Endothelial cell of umbilical vein (primary cell): ENCODE data around the gene KAT7. TPM values are rescaled to one million over a fixed set of nuclear protein-coding genes. Genes with fewer than 3 reads are reported as not detected.

Experiments used
- BruUV-seq: library from RNA; stranded (reverse); fragments of 400-500 nt; replicated peaks from 2 replicates; lab custom pipeline; 2021; lab: Mats Ljungman, UMichigan
- CTCF ChIA-PET: fragments of 300-600, 350-600 bp; sonication (Branson Sonifier 250); formaldehyde crosslinking; loops from one replicate; lab custom pipeline; 2021; ENCODE audit warnings: antibody characterized with exemption, inconsistent platforms; lab: Charles Lee
- POLR2A ChIA-PET: fragments of 300-600, 350-600 bp; sonication (Branson Sonifier 250); formaldehyde crosslinking; loops from one replicate; lab custom pipeline; 2021; ENCODE audit warnings: antibody characterized with exemption, inconsistent platforms; lab: Charles Lee
- DNase-seq: peaks from one replicate; pipeline ENCODE4 v3.0.0-alpha.2; 2011; ENCODE audit warnings: low read depth, low spot score
- FAIRE-seq: peaks from 2 replicates; lab custom pipeline; 2011; peaks lifted over from hg19 to GRCh38; lab: Jason Lieb, UNC
- H2AFZ ChIP-seq: 2 replicates; pipeline ENCODE4 v1.6.0; 2012; ENCODE audit warnings: low read depth, low read length, control low read depth, inconsistent platforms
- H3K27ac ChIP-seq: 2 replicates; pipeline ENCODE4 v1.5.1; 2011; ENCODE audit warnings: low read depth, mild to moderate bottlenecking, control low read depth, low read length, moderate library complexity; ENCODE audit not compliant: insufficient read depth
- H3K27me3 ChIP-seq, 2 experiments: 2 replicates each; pipeline versions ENCODE4 v1.6.0 to v1.6.1; 2011; ENCODE audit warnings: low read length in 2 of 2, mixed read lengths in 1 of 2; ENCODE audit not compliant: control insufficient read depth in 2 of 2, insufficient read depth in 2 of 2
- H3K36me3 ChIP-seq, 2 experiments: 2 replicates in 1 of 2; 3 replicates in 1 of 2; pipeline ENCODE4 v1.5.1; 2011; ENCODE audit warnings: low read length in 2 of 2, mild to moderate bottlenecking in 1 of 2, moderate library complexity in 1 of 2; ENCODE audit not compliant: control insufficient read depth in 2 of 2, insufficient read depth in 2 of 2; ENCODE audit errors: extremely low read depth in 1 of 2
- H3K4me1 ChIP-seq: 3 replicates; pipeline ENCODE4 v1.5.1; 2011; ENCODE audit warnings: mild to moderate bottlenecking, low read length; ENCODE audit not compliant: control insufficient read depth, insufficient read depth; ENCODE audit errors: extremely low read depth
- H3K4me2 ChIP-seq: 2 replicates; pipeline ENCODE4 v1.6.1; 2011; ENCODE audit warnings: low read length, control low read depth, mixed read lengths; ENCODE audit not compliant: insufficient read depth
- H3K4me3 ChIP-seq, 3 experiments: fragments of 200-600 bp in 1 of 3; sonication (generic), shearing (Covaris generic) in 1 of 3; replicated peaks in 1 of 3; 2 replicates each; pipeline ENCODE4 v1.5.1; 2011 to 2016; ENCODE audit warnings: control low read depth in 3 of 3, low read length in 3 of 3, mild to moderate bottlenecking in 2 of 3, inconsistent platforms in 1 of 3, low read depth in 1 of 3, moderate library complexity in 1 of 3; ENCODE audit not compliant: insufficient read depth in 1 of 3
- H3K79me2 ChIP-seq: 2 replicates; pipeline ENCODE4 v1.6.0; 2012; ENCODE audit warnings: low read length, inconsistent platforms; ENCODE audit not compliant: control insufficient read depth, insufficient read depth
- H3K9ac ChIP-seq: replicated peaks from 2 replicates; pipeline ENCODE3; 2011; ENCODE audit warnings: low read length, control low read depth; ENCODE audit not compliant: insufficient read depth; ENCODE audit errors: extremely low read depth
- H3K9me1 ChIP-seq: replicated peaks from 3 replicates; pipeline ENCODE4 v1.6.0; 2011; ENCODE audit warnings: mild to moderate bottlenecking, low read length; ENCODE audit not compliant: control insufficient read depth, insufficient read depth; ENCODE audit errors: extremely low read depth
- H3K9me3 ChIP-seq: replicated peaks from 2 replicates; pipeline ENCODE4 v1.5.1; 2012; ENCODE audit warnings: low read length, inconsistent platforms; ENCODE audit not compliant: control insufficient read depth, insufficient read depth
- H4K20me1 ChIP-seq: replicated peaks from 2 replicates; pipeline ENCODE3; 2011; ENCODE audit warnings: mild to moderate bottlenecking, low read length; ENCODE audit not compliant: control insufficient read depth, insufficient read depth; ENCODE audit errors: extremely low read depth
- EZH2 ChIP-seq: IDR thresholded peaks from 2 replicates; pipeline ENCODE4 v1.6.1; 2012; ENCODE audit warnings: borderline replicate concordance, low read depth, mild to moderate bottlenecking, moderate library complexity, low read length, inconsistent platforms; ENCODE audit not compliant: severe bottlenecking
- FOS ChIP-seq: IDR thresholded peaks from 2 replicates; pipeline ENCODE4 v1.6.1; 2011; ENCODE audit warnings: mild to moderate bottlenecking, low read length, moderate library complexity, borderline replicate concordance; ENCODE audit not compliant: insufficient read depth
- GATA2 ChIP-seq: IDR thresholded peaks from 2 replicates; pipeline ENCODE4 v1.7.0; 2011; ENCODE audit warnings: low read depth, mild to moderate bottlenecking, moderate library complexity, mixed read lengths, low read length; ENCODE audit not compliant: insufficient read length, insufficient read depth
- JUN ChIP-seq: IDR thresholded peaks from 2 replicates; pipeline ENCODE4 v1.6.1; 2011; ENCODE audit warnings: borderline replicate concordance, low read depth; ENCODE audit not compliant: insufficient read length, insufficient read depth
- MYC ChIP-seq: IDR thresholded peaks from one replicate; pipeline ENCODE4 v1.6.1; 2011; ENCODE audit warnings: mild to moderate bottlenecking, low read depth, low read length
- POLR2AphosphoS5 ChIP-seq: IDR thresholded peaks from 2 replicates; pipeline ENCODE4 v1.6.1; 2012; ENCODE audit warnings: low read depth, mild to moderate bottlenecking, control low read depth, low read length, moderate library complexity; ENCODE audit not compliant: insufficient read depth
- dilution Hi-C: fragments of 300-500 bp; cut with MboI; formaldehyde crosslinking; loops from one replicate; pipeline ENCODE4 v1.15.0; 2019; ENCODE audit warnings: low sequenced_read_pairs; ENCODE audit not compliant: extremely low pct_ligation_motif_present
- intact Hi-C: fragments of 100-400 bp; cut with micrococcal nuclease; formaldehyde crosslinking; loops from one replicate; pipeline ENCODE4 v1.10.0; 2022
- polyA plus RNA-seq, 4 experiments: library from polyadenylated mRNA; depleted of rRNA in 3 of 4; stranded (reverse) in 3 of 4; unstranded in 1 of 4; fragments of >200 nt; gene quantifications; 2 replicates each; pipeline versions ENCODE4 v1.2.1 to v1.2.3, GENCODE V29; 2011 to 2012; ENCODE audit warnings: missing spikeins in 1 of 4
- total RNA-seq: library from RNA; stranded (reverse); gene quantifications from 2 replicates; pipeline ENCODE4 v1.2.3, GENCODE V29; 2021
- TF ChIP-seq, protein P1 (sequence below): IDR thresholded peaks from 2 replicates; pipeline ENCODE4 v1.6.1; 2011; ENCODE audit not compliant: insufficient read depth, insufficient read length

Gene KAT7
- total and polyA plus RNA-seq, 2 donors (not counting 3 experiments of a cell fraction or from before 2014, with no cell fraction given): 44.5 to 66.2 TPM

GRCh38 chr17:49777563-49777962, 10.9 kb upstream of the KAT7 start:
- no peaks in the 10 kb centered on the region for H3K9me1 ChIP-seq
- H3K4me2 ChIP-seq: no peak overlapping the region
- intact Hi-C loops: no loop called here
- H4K20me1 ChIP-seq: no peaks in the 10 kb centered on the region
- H3K36me3 ChIP-seq: no peaks in the 10 kb centered on the region
- H2AFZ ChIP-seq: no peak overlapping the region
- H3K27me3 ChIP-seq: no peaks in the 10 kb centered on the region
- H3K27ac ChIP-seq: no peak overlapping the region
- BruUV-seq: no TSS peak
- DNase-seq: no peak
- ChIA-PET POLR2A (no interaction called here), CTCF (interaction anchor here (1.2 to 4.1 kb wide), 4 partner anchors 14 to 80 kb away, joined by 3 to 27 read pairs (median 12); partner anchors contain the start of genes FAM117A and SLC35B1)
- FAIRE-seq: no peak
- H3K4me1 ChIP-seq: peaks cover 26% of the 10 kb centered on the region
- no peak overlapping the region for H3K9ac ChIP-seq
- dilution Hi-C loops: no loop called here
- H3K79me2 ChIP-seq: no peaks in the 10 kb centered on the region
- no peaks in the 10 kb centered on the region for H3K9me3 ChIP-seq
- no peak overlapping the region for H3K4me3 ChIP-seq
- TF ChIP-seq POLR2AphosphoS5 (no peak), EZH2 (no peak), GATA2 (no peak), MYC (no peak), FOS (no peak), JUN (no peak)
- TF ChIP-seq, protein P1, sequence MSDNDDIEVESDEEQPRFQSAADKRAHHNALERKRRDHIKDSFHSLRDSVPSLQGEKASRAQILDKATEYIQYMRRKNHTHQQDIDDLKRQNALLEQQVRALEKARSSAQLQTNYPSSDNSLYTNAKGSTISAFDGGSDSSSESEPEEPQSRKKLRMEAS: no peak
